ENCODE data around the gene SIL1. TPM values are rescaled to one million over a fixed set of nuclear protein-coding genes. Genes with fewer than 3 reads are reported as not detected.

Gene SIL1
- total RNA-seq, 1 experiment from 2014 or later, result 22.0 TPM

GRCh38 chr5:139132515-139132914, 65.7 kb downstream of the SIL1 start:
- H3K27ac ChIP-seq (ENCODE audit: low read depth, low read length, poor library complexity, severe bottlenecking), result no peak overlapping the region
- ChIA-PET CTCF (no interaction called here), POLR2A (ENCODE audit: low non-redundant PET) (no interaction called here)
- no peak for TF ChIP-seq CTCF (conservative IDR thresholded peaks at IDR 0.05; ENCODE audit: low read depth, low read length)
- TF ChIP-seq EZH2 (IDR thresholded peaks at IDR 0.05; ENCODE audit: borderline replicate concordance, low read depth, low read length, poor library complexity, severe bottlenecking), result no peak
- H3K4me1 ChIP-seq (ENCODE audit: insufficient read depth, low read length, poor library complexity, severe bottlenecking), result no peaks in the 10 kb centered on the region
- H3K27me3 ChIP-seq (replicated peaks; ENCODE audit: insufficient read depth, low read depth, low read length, poor library complexity), result no peaks in the 10 kb centered on the region
- H3K9me3 ChIP-seq (ENCODE audit: low read depth, low read length, poor library complexity, severe bottlenecking), result no peaks in the 10 kb centered on the region
- DNase-seq (ENCODE audit: low spot score), result no peak
- BruUV-seq (replicated peaks), result no TSS peak
- intact Hi-C loops (cut with micrococcal nuclease; ENCODE audit: unreplicated experiment), result no loop called here
- no peaks in the 10 kb centered on the region for H3K36me3 ChIP-seq (ENCODE audit: insufficient read depth, low read length, poor library complexity, severe bottlenecking)
- no peak overlapping the region for H3K4me3 ChIP-seq (ENCODE audit: low read depth, low read length, poor library complexity, severe bottlenecking)

- Histone ChIP-seq H3K9me3 (ENCODE audit: low read depth, low read length, poor library complexity, severe bottlenecking) (no peaks in the 10 kb centered on the region), H3K36me3 (ENCODE audit: insufficient read depth, low read length, poor library complexity, severe bottlenecking) (no peaks in the 10 kb centered on the region), H3K4me3 (ENCODE audit: low read depth, low read length, poor library complexity, severe bottlenecking) (no peak overlapping the region), H3K27me3 (replicated peaks; ENCODE audit: insufficient read depth, low read depth, low read length, poor library complexity) (no peaks in the 10 kb centered on the region), H3K4me1 (ENCODE audit: insufficient read depth, low read length, poor library complexity, severe bottlenecking) (no peaks in the 10 kb centered on the region), H3K27ac (ENCODE audit: low read depth, low read length, poor library complexity, severe bottlenecking) (no peak overlapping the region)
- no peak for TF ChIP-seq CTCF (conservative IDR thresholded peaks at IDR 0.05; ENCODE audit: low read depth, low read length)
- no peak for TF ChIP-seq EZH2 (IDR thresholded peaks at IDR 0.05; ENCODE audit: borderline replicate concordance, low read depth, low read length, poor library complexity, severe bottlenecking)
- intact Hi-C loops (cut with micrococcal nuclease; ENCODE audit: unreplicated experiment), result no loop called here
- no TSS peak for BruUV-seq (replicated peaks)
- no peak for DNase-seq (ENCODE audit: low spot score)
- ChIA-PET CTCF (no interaction called here), POLR2A (ENCODE audit: low non-redundant PET) (no interaction called here)
Measured at GRCh38 chr5:139131921-139132432, 66.2 kb downstream of the SIL1 start.

GRCh38 chr5:139131465-139131864, 66.7 kb downstream of the SIL1 start:
- POLR2A ChIA-PET (ENCODE audit: low non-redundant PET), result no interaction called here
- no peaks in the 10 kb centered on the region for H3K36me3 ChIP-seq (ENCODE audit: insufficient read depth, low read length, poor library complexity, severe bottlenecking)
- H3K27me3 ChIP-seq (replicated peaks; ENCODE audit: insufficient read depth, low read depth, low read length, poor library complexity), result no peaks in the 10 kb centered on the region
- H3K4me1 ChIP-seq (ENCODE audit: insufficient read depth, low read length, poor library complexity, severe bottlenecking), result no peaks in the 10 kb centered on the region
- no peak for DNase-seq (ENCODE audit: low spot score)
- TF ChIP-seq CTCF (conservative IDR thresholded peaks at IDR 0.05; ENCODE audit: low read depth, low read length) (no peak), EZH2 (IDR thresholded peaks at IDR 0.05; ENCODE audit: borderline replicate concordance, low read depth, low read length, poor library complexity, severe bottlenecking) (no peak)
- no peak overlapping the region for H3K4me3 ChIP-seq (ENCODE audit: low read depth, low read length, poor library complexity, severe bottlenecking)
- no TSS peak for BruUV-seq (replicated peaks)
- no peak overlapping the region for H3K27ac ChIP-seq (ENCODE audit: low read depth, low read length, poor library complexity, severe bottlenecking)
- CTCF ChIA-PET, result no interaction called here
- intact Hi-C loops (cut with micrococcal nuclease; ENCODE audit: unreplicated experiment), result no loop called here
- no peaks in the 10 kb centered on the region for H3K9me3 ChIP-seq (ENCODE audit: low read depth, low read length, poor library complexity, severe bottlenecking)
